HG03097 (cell line): ENCODE measurements around the gene REEP1.
"Not testable (repeated sequence)": the region's sequence is repeated elsewhere in the genome, so short reads cannot be mapped to it uniquely, and the experiment has no call there.

ENCODE experiments used
- ATAC-seq: cut with Tn5 transposase; IDR thresholded peaks from one replicate; pipeline ENCODE4 v1.9.1; 2021; ENCODE audit not compliant: unreplicated experiment, low FRiP score

REEP1 gene

GRCh38 chr2:86249176-86249575, 88.2 kb downstream of the REEP1 start:
- ATAC-seq, result no peak

DNA sequence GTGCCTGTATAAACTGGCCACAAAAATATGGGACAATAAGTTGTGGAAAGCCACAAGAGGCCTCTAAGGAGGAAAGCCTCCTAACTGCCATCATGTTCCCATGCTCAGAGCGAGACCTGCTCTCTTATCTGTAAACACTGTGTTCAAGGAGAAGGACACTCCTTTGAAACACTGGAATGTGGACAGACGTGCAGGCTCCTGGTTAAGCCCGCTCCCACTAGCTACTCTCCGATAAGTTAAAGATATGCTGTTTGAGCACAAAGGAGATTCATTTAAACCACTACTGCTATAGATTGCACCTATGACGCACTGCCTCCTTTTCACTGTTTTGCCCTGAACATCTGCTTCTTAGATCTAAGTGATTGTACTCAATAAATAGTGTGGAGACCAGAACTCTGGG, 92.2 kb downstream of the REEP1 start:
- ATAC-seq, result not testable (repeated sequence)

DNA sequence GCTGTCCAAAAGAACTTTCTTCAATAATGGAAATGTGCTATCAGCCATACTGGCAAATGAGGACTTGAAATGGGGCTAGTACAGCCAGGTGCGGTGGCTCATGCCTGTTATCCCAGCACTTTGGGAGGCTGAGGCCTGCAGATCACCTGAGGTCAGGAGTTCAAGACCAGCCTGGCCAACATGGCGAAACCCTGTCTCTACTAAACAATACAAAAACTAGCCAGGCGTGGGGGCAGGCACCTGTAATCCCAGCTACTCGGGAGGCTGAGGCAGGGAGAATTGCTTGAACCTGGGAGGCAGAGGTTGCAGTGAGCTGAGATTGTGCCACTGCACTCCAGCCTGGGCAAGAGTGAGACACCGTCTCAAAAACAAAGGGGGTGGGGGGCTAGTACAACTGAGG, 92.6 kb downstream of the REEP1 start:
- ATAC-seq, result not testable (repeated sequence)

- ATAC-seq, result no peak
Observed at GRCh38 chr2:86243950-86244733, 93.3 kb downstream of the REEP1 start.

DNA sequence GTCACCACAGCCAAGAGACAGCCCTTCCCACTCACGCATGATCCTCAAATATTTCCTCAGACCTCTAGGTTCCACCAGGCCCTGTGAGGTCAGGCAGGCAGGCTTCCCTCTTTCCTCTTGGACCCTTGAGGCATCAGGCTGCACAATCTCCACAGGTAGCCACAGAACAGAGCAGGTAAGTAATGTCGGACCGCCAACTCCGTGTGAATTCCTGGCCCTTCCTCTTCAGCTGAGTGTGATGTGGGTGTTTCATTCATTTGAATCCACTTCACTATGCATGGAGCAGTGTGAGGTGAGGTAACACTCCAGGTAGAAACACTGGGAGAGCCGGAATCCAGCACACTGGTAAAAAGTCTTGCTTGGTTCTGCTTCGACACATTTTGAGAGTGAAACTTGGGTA, 94.2 kb downstream of the REEP1 start:
- no peak for ATAC-seq

DNA sequence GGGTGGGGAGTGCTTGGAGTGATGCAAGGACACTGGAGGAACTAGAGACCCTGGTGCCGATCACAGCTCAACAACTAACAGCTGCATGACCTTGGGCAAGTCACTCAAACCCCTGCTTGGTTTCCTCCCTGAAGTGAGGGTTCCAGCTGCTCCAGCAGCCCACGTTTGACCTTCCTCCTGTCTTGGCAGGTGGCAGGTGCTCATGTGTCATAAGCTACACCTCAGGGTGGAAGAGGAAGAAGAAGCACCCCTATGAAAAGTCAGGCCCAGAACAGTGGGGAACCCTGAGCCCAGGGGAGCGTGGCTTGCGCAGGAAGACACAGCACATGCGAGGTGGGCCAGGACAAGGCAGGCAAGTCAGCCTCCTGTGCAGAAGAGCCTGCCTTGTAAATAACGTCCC, 95.8 kb downstream of the REEP1 start:
- ATAC-seq, result no peak

DNA sequence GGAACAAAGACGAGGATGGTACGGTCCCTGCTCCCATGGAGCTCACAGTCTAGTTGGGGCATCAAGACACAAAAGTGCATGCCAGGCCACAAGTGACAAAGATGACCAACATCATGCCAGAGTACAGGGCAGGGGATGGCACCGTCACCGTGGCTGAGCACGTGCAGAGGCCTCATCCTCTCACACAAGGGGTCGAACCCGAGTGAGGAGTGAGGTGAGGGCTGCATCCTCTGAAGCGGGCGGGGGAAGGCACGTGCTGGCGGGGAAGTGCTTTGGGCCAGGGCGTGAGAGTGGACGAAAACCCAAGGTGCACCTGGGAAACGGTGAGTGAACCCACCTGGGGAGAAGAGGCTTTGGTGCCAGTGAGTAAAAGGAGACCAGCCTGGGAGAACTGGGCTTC, 97.2 kb downstream of the REEP1 start:
- ATAC-seq, result no peak

- ATAC-seq, result no peak
Observed at GRCh38 chr2:86239745-86240144, 97.7 kb downstream of the REEP1 start.

DNA sequence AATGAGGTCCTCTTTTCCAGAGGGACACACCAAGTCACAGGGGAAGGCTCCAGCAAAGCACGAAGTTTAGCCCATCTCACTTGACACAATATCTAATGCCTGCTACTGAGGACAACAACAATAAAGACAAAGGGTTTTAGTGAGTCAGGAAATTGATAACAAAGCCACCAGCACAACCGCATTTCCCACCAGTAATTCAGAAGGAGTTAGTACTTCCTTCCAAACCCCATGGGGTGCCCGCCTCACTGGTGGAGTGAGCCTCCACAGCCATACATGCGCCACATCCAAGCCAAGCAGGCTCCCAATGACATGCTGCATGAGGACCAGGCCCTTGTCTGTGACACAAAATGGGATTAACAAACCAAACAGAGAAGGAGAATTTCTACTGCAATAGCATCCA, 98.1 kb downstream of the REEP1 start:
- no peak for ATAC-seq

DNA sequence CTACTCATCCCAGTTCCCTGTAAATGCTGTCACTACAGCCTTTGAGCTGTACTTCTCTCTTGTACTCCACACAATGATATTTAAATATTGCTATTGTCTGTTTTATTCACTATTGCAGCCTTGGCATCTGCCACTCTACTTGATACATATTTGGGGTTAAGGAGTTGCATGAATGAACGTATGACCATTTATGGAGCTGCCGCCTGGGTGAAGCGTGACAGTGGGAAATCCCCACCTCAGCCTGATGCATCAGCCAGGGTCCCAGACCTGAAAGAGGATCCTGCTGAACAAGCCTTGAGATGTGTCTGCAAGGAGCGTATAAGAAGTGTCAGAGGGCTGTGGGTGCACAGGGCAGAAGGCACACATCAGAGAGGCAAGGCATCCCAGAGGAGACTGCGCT, 99.1 kb downstream of the REEP1 start:
- ATAC-seq, result no peak

DNA sequence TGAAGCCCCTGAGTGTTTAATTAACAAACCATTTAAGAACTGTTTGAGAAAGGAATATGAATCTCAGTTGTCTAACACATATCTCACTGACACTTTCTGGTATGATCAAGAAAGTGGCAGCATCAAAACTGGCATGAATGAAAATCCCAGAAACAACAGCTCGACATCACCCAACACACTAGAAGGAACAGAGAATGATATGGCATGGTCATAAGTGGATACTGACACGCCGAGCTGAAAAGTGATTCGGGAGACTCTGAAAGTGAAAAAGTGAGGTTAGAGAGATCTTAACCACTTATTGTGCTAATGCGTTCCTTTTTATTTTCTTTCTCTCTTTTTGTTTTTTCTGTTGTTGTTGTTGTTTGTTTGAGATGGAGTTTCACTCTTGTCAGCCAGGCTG, 100.3 kb downstream of the REEP1 start:
- ATAC-seq, result no peak

GRCh38 chr2:86235196-86235980, 102.0 kb downstream of the REEP1 start:
- no peak for ATAC-seq

- no peak for ATAC-seq
Observed at GRCh38 chr2:86234563-86235131, 102.8 kb downstream of the REEP1 start.

DNA sequence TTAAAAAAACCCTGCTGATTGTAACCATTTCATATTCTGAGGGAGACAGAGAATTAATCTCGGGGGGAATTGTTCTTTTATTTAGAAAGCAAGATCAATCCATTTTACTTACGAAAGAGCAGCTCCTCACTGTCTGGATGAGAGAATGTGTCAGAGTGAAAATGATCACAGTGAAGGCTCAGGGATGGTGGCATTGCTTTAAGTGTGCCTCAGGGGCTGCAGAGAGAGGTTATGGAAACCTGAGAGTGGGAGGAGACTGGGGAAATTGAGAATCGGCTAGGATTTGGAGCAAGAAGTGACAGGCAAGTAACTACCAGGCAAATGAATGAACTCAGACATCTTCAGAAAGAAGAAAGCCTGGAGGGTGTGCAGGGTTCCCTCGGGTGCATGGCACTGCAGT, 104.0 kb downstream of the REEP1 start:
- no peak for ATAC-seq

GRCh38 chr2:86232910-86233309, 104.5 kb downstream of the REEP1 start:
- no peak for ATAC-seq

DNA sequence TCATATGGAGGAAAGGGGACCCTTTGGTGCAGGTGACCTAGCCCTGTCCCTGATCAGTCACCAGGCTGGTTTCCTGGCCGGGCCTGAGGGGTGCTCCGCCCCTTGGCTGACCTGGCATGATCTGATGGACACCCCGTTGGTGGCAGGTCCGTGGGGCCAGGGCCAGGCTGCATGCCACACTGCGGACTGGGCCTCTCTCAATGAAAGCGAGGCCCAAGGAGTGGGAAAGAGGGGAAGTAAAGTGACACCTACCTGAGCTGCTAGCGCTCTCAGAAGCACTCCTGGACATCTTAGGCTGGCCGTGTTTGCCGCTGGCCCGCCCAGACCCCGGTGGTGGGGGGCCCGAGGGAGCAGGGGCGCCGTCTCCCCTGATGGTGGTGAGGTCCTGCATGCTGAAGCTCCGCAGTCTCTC, 105.0 kb downstream of the REEP1 start:
- ATAC-seq, result no peak

- no peak for ATAC-seq
Observed at GRCh38 chr2:86231680-86232372, 105.6 kb downstream of the REEP1 start.

- no peak for ATAC-seq
Observed at GRCh38 chr2:86230961-86231360, 106.5 kb downstream of the REEP1 start.

DNA sequence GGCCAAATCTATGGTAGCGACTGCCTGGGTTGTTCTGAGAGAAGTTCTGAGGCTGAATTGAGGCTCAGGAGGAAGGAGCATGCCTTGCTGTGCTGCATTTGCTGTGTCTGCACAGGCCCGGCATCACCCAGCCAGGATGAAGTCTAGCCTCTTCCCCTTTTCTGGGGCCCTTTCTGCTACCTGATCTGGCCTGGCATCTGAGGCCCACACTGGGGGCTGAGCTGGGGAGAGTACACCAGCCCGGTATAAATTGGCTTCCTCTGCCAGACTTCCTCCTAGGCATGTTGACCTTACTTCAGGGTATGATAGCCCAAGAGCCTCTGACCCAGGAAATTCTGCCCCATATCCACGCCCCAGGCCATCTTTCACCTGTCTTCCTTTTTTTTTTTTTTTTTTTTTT, 108.2 kb downstream of the REEP1 start:
- no peak for ATAC-seq

DNA sequence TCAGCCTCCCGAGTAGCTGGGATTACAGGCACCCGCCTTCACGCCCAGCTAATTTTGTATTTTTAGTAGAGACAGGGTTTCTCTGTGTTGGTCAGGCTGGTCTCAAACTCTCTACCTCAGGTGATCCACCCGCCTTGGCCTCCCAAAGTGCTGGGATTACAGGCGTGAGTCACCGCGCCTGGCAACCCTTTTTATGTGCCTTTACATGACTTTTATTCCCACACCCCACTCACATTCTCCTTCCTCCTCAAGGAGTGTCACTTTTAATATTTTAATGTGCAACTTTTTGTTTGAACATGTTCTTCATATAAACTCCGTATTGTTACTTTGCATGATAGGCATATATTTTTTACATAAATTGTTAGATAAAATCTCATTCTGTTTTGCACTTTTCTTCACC, 108.9 kb downstream of the REEP1 start:
- not testable (repeated sequence) for ATAC-seq

GRCh38 chr2:86227685-86228084, 109.7 kb downstream of the REEP1 start:
- ATAC-seq, result no peak
